Endothelial cell of umbilical vein (primary cell): ENCODE data around the gene NUP214. TPM values are rescaled to one million over a fixed set of nuclear protein-coding genes. Genes with fewer than 3 reads are reported as not detected.

Source experiments
- BruUV-seq: library from RNA; stranded (reverse); fragments of 400-500 nt; replicated peaks from 2 replicates; lab custom pipeline; 2021; lab: Mats Ljungman, UMichigan
- CTCF ChIA-PET: fragments of 300-600, 350-600 bp; sonication (Branson Sonifier 250); formaldehyde crosslinking; loops from one replicate; lab custom pipeline; 2021; ENCODE audit warnings: antibody characterized with exemption, inconsistent platforms; lab: Charles Lee
- POLR2A ChIA-PET: fragments of 300-600, 350-600 bp; sonication (Branson Sonifier 250); formaldehyde crosslinking; loops from one replicate; lab custom pipeline; 2021; ENCODE audit warnings: antibody characterized with exemption, inconsistent platforms; lab: Charles Lee
- DNase-seq: peaks from one replicate; pipeline ENCODE4 v3.0.0-alpha.2; 2011; ENCODE audit warnings: low read depth, low spot score
- FAIRE-seq: peaks from 2 replicates; lab custom pipeline; 2011; peaks lifted over from hg19 to GRCh38; lab: Jason Lieb, UNC
- H2AFZ ChIP-seq: 2 replicates; pipeline ENCODE4 v1.6.0; 2012; ENCODE audit warnings: low read depth, low read length, control low read depth, inconsistent platforms
- H3K27ac ChIP-seq: 2 replicates; pipeline ENCODE4 v1.5.1; 2011; ENCODE audit warnings: low read depth, mild to moderate bottlenecking, control low read depth, low read length, moderate library complexity; ENCODE audit not compliant: insufficient read depth
- H3K27me3 ChIP-seq, 2 experiments: 2 replicates each; pipeline versions ENCODE4 v1.6.0 to v1.6.1; 2011; ENCODE audit warnings: low read length in 2 of 2, mixed read lengths in 1 of 2; ENCODE audit not compliant: control insufficient read depth in 2 of 2, insufficient read depth in 2 of 2
- H3K36me3 ChIP-seq, 2 experiments: 2 replicates in 1 of 2; 3 replicates in 1 of 2; pipeline ENCODE4 v1.5.1; 2011; ENCODE audit warnings: low read length in 2 of 2, mild to moderate bottlenecking in 1 of 2, moderate library complexity in 1 of 2; ENCODE audit not compliant: control insufficient read depth in 2 of 2, insufficient read depth in 2 of 2; ENCODE audit errors: extremely low read depth in 1 of 2
- H3K4me1 ChIP-seq: 3 replicates; pipeline ENCODE4 v1.5.1; 2011; ENCODE audit warnings: mild to moderate bottlenecking, low read length; ENCODE audit not compliant: control insufficient read depth, insufficient read depth; ENCODE audit errors: extremely low read depth
- H3K4me2 ChIP-seq: 2 replicates; pipeline ENCODE4 v1.6.1; 2011; ENCODE audit warnings: low read length, control low read depth, mixed read lengths; ENCODE audit not compliant: insufficient read depth
- H3K4me3 ChIP-seq, 3 experiments: fragments of 200-600 bp in 1 of 3; sonication (generic), shearing (Covaris generic) in 1 of 3; replicated peaks in 1 of 3; 2 replicates each; pipeline ENCODE4 v1.5.1; 2011 to 2016; ENCODE audit warnings: control low read depth in 3 of 3, low read length in 3 of 3, mild to moderate bottlenecking in 2 of 3, inconsistent platforms in 1 of 3, low read depth in 1 of 3, moderate library complexity in 1 of 3; ENCODE audit not compliant: insufficient read depth in 1 of 3
- H3K79me2 ChIP-seq: 2 replicates; pipeline ENCODE4 v1.6.0; 2012; ENCODE audit warnings: low read length, inconsistent platforms; ENCODE audit not compliant: control insufficient read depth, insufficient read depth
- H3K9ac ChIP-seq: replicated peaks from 2 replicates; pipeline ENCODE3; 2011; ENCODE audit warnings: low read length, control low read depth; ENCODE audit not compliant: insufficient read depth; ENCODE audit errors: extremely low read depth
- H3K9me1 ChIP-seq: replicated peaks from 3 replicates; pipeline ENCODE4 v1.6.0; 2011; ENCODE audit warnings: mild to moderate bottlenecking, low read length; ENCODE audit not compliant: control insufficient read depth, insufficient read depth; ENCODE audit errors: extremely low read depth
- H3K9me3 ChIP-seq: replicated peaks from 2 replicates; pipeline ENCODE4 v1.5.1; 2012; ENCODE audit warnings: low read length, inconsistent platforms; ENCODE audit not compliant: control insufficient read depth, insufficient read depth
- H4K20me1 ChIP-seq: replicated peaks from 2 replicates; pipeline ENCODE3; 2011; ENCODE audit warnings: mild to moderate bottlenecking, low read length; ENCODE audit not compliant: control insufficient read depth, insufficient read depth; ENCODE audit errors: extremely low read depth
- CTCF ChIP-seq, 2 donors: IDR thresholded peaks; 1 replicate in 1 of 2; 2 replicates in 1 of 2; pipeline ENCODE4 v1.5.1; 2011; ENCODE audit warnings: low read length in 2 of 2, mild to moderate bottlenecking in 2 of 2, moderate library complexity in 2 of 2, control low read depth in 1 of 2, inconsistent platforms in 1 of 2, low read depth in 1 of 2; ENCODE audit not compliant: insufficient read depth in 1 of 2; ENCODE audit errors: extremely low read depth in 1 of 2
- EZH2 ChIP-seq: IDR thresholded peaks from 2 replicates; pipeline ENCODE4 v1.6.1; 2012; ENCODE audit warnings: borderline replicate concordance, low read depth, mild to moderate bottlenecking, moderate library complexity, low read length, inconsistent platforms; ENCODE audit not compliant: severe bottlenecking
- FOS ChIP-seq: IDR thresholded peaks from 2 replicates; pipeline ENCODE4 v1.6.1; 2011; ENCODE audit warnings: mild to moderate bottlenecking, low read length, moderate library complexity, borderline replicate concordance; ENCODE audit not compliant: insufficient read depth
- GATA2 ChIP-seq: IDR thresholded peaks from 2 replicates; pipeline ENCODE4 v1.7.0; 2011; ENCODE audit warnings: low read depth, mild to moderate bottlenecking, moderate library complexity, mixed read lengths, low read length; ENCODE audit not compliant: insufficient read length, insufficient read depth
- JUN ChIP-seq: IDR thresholded peaks from 2 replicates; pipeline ENCODE4 v1.6.1; 2011; ENCODE audit warnings: borderline replicate concordance, low read depth; ENCODE audit not compliant: insufficient read length, insufficient read depth
- MAX ChIP-seq: IDR thresholded peaks from 2 replicates; pipeline ENCODE4 v1.6.1; 2011; ENCODE audit not compliant: insufficient read depth, insufficient read length
- MYC ChIP-seq: IDR thresholded peaks from one replicate; pipeline ENCODE4 v1.6.1; 2011; ENCODE audit warnings: mild to moderate bottlenecking, low read depth, low read length
- POLR2A ChIP-seq: IDR thresholded peaks from 2 replicates; pipeline ENCODE4 v1.6.1; 2012; ENCODE audit warnings: low read depth, mild to moderate bottlenecking, control low read depth, low read length
- POLR2AphosphoS5 ChIP-seq: IDR thresholded peaks from 2 replicates; pipeline ENCODE4 v1.6.1; 2012; ENCODE audit warnings: low read depth, mild to moderate bottlenecking, control low read depth, low read length, moderate library complexity; ENCODE audit not compliant: insufficient read depth
- dilution Hi-C: fragments of 300-500 bp; cut with MboI; formaldehyde crosslinking; loops from one replicate; pipeline ENCODE4 v1.15.0; 2019; ENCODE audit warnings: low sequenced_read_pairs; ENCODE audit not compliant: extremely low pct_ligation_motif_present
- intact Hi-C: fragments of 100-400 bp; cut with micrococcal nuclease; formaldehyde crosslinking; loops from one replicate; pipeline ENCODE4 v1.10.0; 2022
- polyA plus RNA-seq, 4 experiments: library from polyadenylated mRNA; depleted of rRNA in 3 of 4; stranded (reverse) in 3 of 4; unstranded in 1 of 4; fragments of >200 nt; gene quantifications; 2 replicates each; pipeline versions ENCODE4 v1.2.1 to v1.2.3, GENCODE V29; 2011 to 2012; ENCODE audit warnings: missing spikeins in 1 of 4
- total RNA-seq: library from RNA; stranded (reverse); gene quantifications from 2 replicates; pipeline ENCODE4 v1.2.3, GENCODE V29; 2021

Gene NUP214
- total and polyA plus RNA-seq, 2 donors (not counting 3 experiments of a cell fraction or from before 2014, with no cell fraction given), result 28.7 to 65.9 TPM

GRCh38 chr9:131113655-131114054 is 11.7 kb upstream of the NUP214 start:
- no peak overlapping the region for H3K4me3 ChIP-seq
- H3K9me1 ChIP-seq, result no peaks in the 10 kb centered on the region
- BruUV-seq, result no TSS peak
- H3K36me3 ChIP-seq, result no peaks in the 10 kb centered on the region
- H2AFZ ChIP-seq, result no peak overlapping the region
- H3K4me1 ChIP-seq, result peaks cover 27% of the 10 kb centered on the region
- H3K9ac ChIP-seq, result no peak overlapping the region
- H3K9me3 ChIP-seq, result no peaks in the 10 kb centered on the region
- no peaks in the 10 kb centered on the region for H4K20me1 ChIP-seq
- no peak for DNase-seq
- ChIA-PET POLR2A (interaction anchor here (0.6 kb wide), 1 partner anchor 114 kb away, joined by 4 read pairs; no protein-coding TSS in a partner anchor), CTCF (no interaction called here)
- intact Hi-C loops, result no loop called here
- no peaks in the 10 kb centered on the region for H3K27me3 ChIP-seq
- H3K4me2 ChIP-seq, result no peak overlapping the region
- dilution Hi-C loops, result no loop called here
- TF ChIP-seq POLR2A, result no peak
- TF ChIP-seq MYC, result no peak
- no peak for TF ChIP-seq CTCF (IDR thresholded peaks at IDR 0.05; ENCODE audit: extremely low read depth in 1 of 2, insufficient read depth in 1 of 2, low read depth in 1 of 2, low read length in 2 of 2)
- TF ChIP-seq FOS, result no peak
- no peak for TF ChIP-seq POLR2AphosphoS5
- no peak for TF ChIP-seq MAX
- TF ChIP-seq JUN, result no peak
- no peak for TF ChIP-seq GATA2
- TF ChIP-seq EZH2, result no peak
- H3K79me2 ChIP-seq, result no peaks in the 10 kb centered on the region
- no peak overlapping the region for H3K27ac ChIP-seq
- no peak for FAIRE-seq
